Measurements from ENCODE around the gene RNF10. TPM values are rescaled to one million over a fixed set of nuclear protein-coding genes. Genes with fewer than 3 reads are reported as not detected.
"Not testable (repeated sequence)": the region's sequence is repeated elsewhere in the genome, so short reads cannot be mapped to it uniquely, and the experiment has no call there.

RNF10 gene
- 185 TPM for polyA plus RNA-seq (2012; ENCODE audit: insufficient read depth, insufficient read length)

- H3K4me3 ChIP-seq (ENCODE audit: low read length): peak within 1 kb of the TSS; percentile 77
- DNase-seq (ENCODE audit: low read depth, low spot score): peak; percentile 92
Measured at GRCh38 chr12:120534203-120534702, at the start of gene RNF10. Gene RNF10, plus strand, starts transcription at chr12:120534356. Its CDS starts 456 bp downstream, at chr12:120534812.

- DNase-seq (ENCODE audit: low read depth, low spot score): no peak
- no peak overlapping the region for H3K4me3 ChIP-seq (ENCODE audit: low read length)
Measured at GRCh38 chr12:120485961-120486881, 47.9 kb upstream of the RNF10 start.

- H3K4me3 ChIP-seq (ENCODE audit: low read length); DNase-seq (ENCODE audit: low read depth, low spot score): not testable (repeated sequence)
Measured at GRCh38 chr12:120487552-120487951, 46.6 kb upstream of the RNF10 start.

GRCh38 chr12:120488057-120488640 is 46.0 kb upstream of the RNF10 start:
- H3K4me3 ChIP-seq (ENCODE audit: low read length): no peak overlapping the region
- no peak for DNase-seq (ENCODE audit: low read depth, low spot score)

GRCh38 chr12:120489018-120489417 is 45.1 kb upstream of the RNF10 start:
- H3K4me3 ChIP-seq (ENCODE audit: low read length): no peak overlapping the region
- no peak for DNase-seq (ENCODE audit: low read depth, low spot score)

- H3K4me3 ChIP-seq (ENCODE audit: low read length): no peak overlapping the region
- no peak for DNase-seq (ENCODE audit: low read depth, low spot score)
Measured at GRCh38 chr12:120490325-120490724, 43.8 kb upstream of the RNF10 start.

GRCh38 chr12:120490833-120491512 is 43.2 kb upstream of the RNF10 start:
- DNase-seq (ENCODE audit: low read depth, low spot score): no peak
- H3K4me3 ChIP-seq (ENCODE audit: low read length): no peak overlapping the region

GRCh38 chr12:120495186-120495730 is 38.9 kb upstream of the RNF10 start:
- H3K4me3 ChIP-seq (ENCODE audit: low read length): peak overlapping the region; percentile 89
- DNase-seq (ENCODE audit: low read depth, low spot score): no peak

- peak within 1 kb of the TSS; percentile 89 for H3K4me3 ChIP-seq (ENCODE audit: low read length)
- DNase-seq (ENCODE audit: low read depth, low spot score): peak; percentile 94
Measured at GRCh38 chr12:120495731-120496412, 38.3 kb upstream of the RNF10 start, which contains the start of gene DYNLL1. Gene DYNLL1, plus strand, starts transcription at chr12:120496113. Its CDS starts 309 bp downstream, at chr12:120496422.

GRCh38 chr12:120496413-120497340 is 37.5 kb upstream of the RNF10 start:
- H3K4me3 ChIP-seq (ENCODE audit: low read length): peak overlapping the region; percentile 89
- peak; percentile 37 for DNase-seq (ENCODE audit: low read depth, low spot score)

- no peak for DNase-seq (ENCODE audit: low read depth, low spot score)
- H3K4me3 ChIP-seq (ENCODE audit: low read length): peak overlapping the region; percentile 89
Measured at GRCh38 chr12:120497524-120498150, 36.5 kb upstream of the RNF10 start.

- H3K4me3 ChIP-seq (ENCODE audit: low read length): no peak overlapping the region
- no peak for DNase-seq (ENCODE audit: low read depth, low spot score)
Measured at GRCh38 chr12:120498870-120499515, 35.2 kb upstream of the RNF10 start.

- no peak overlapping the region for H3K4me3 ChIP-seq (ENCODE audit: low read length)
- peak; percentile 28 for DNase-seq (ENCODE audit: low read depth, low spot score)
Measured at GRCh38 chr12:120500581-120500980, 33.6 kb upstream of the RNF10 start.

GRCh38 chr12:120504587-120504986 is 29.6 kb upstream of the RNF10 start:
- no peak overlapping the region for H3K4me3 ChIP-seq (ENCODE audit: low read length)
- no peak for DNase-seq (ENCODE audit: low read depth, low spot score)

GRCh38 chr12:120508537-120508936 is 25.6 kb upstream of the RNF10 start:
- DNase-seq (ENCODE audit: low read depth, low spot score): no peak
- H3K4me3 ChIP-seq (ENCODE audit: low read length): no peak overlapping the region

- no peak for DNase-seq (ENCODE audit: low read depth, low spot score)
- no peak overlapping the region for H3K4me3 ChIP-seq (ENCODE audit: low read length)
Measured at GRCh38 chr12:120514002-120514401, 20.2 kb upstream of the RNF10 start.

GRCh38 chr12:120515496-120515895 is 18.7 kb upstream of the RNF10 start:
- no peak overlapping the region for H3K4me3 ChIP-seq (ENCODE audit: low read length)
- no peak for DNase-seq (ENCODE audit: low read depth, low spot score)
